HK-2 (cell line): ENCODE results near the gene PNPO.
"Not testable (repeated sequence)": the region's sequence is repeated elsewhere in the genome, so short reads cannot be mapped to it uniquely, and the experiment has no call there.

Experiments used
- DNase-seq: peaks from one replicate; pipeline ENCODE4 v3.0.0-alpha.2; 2018; ENCODE audit not compliant: unreplicated experiment

The PNPO gene

DNA sequence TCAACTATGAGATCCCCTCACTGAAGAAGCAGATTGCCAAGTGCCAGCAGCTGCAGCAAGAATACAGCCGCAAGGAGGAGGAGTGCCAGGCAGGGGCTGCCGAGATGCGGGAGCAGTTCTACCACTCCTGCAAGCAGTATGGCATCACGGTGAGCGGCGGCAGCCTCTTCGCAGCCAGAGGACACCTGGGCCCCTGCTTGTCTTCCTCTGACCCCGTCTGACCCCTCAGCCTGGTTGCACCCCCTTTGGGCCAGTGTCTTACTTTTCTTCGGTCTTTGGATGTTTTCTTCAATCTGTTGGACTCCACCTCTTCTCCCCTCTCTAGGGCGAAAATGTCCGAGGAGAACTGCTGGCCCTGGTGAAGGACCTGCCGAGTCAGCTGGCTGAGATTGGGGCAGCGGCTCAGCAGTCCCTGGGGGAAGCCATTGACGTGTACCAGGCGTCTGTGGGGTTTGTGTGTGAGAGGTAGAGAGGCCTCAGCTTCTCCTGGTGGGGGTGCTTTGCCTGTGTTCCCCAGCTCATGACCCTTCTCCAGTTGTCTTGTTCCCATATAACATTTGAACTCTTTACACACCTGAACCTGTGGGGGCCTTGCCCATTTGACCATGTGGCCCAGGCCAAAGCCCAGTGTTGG, 33.9 kb downstream of the PNPO start:
- DNase-seq, result no peak

DNA sequence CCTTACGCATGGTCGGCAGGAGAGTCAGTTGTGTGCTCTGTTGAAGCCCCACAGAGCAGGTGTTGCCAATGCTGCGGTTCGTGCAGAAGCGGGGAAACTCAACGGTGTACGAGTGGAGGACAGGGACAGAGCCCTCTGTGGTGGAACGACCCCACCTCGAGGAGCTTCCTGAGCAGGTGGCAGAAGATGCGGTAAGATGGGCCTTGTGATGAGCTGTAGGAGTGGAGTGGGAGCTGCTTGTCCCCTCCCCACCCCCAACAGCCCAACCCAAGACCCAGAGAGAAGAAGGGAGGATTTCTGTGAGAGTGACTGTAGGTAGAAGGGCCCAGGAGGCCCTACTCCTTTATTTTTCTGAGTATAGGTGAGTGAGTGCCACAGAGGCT, 34.4 kb downstream of the PNPO start:
- DNase-seq, result no peak

DNA sequence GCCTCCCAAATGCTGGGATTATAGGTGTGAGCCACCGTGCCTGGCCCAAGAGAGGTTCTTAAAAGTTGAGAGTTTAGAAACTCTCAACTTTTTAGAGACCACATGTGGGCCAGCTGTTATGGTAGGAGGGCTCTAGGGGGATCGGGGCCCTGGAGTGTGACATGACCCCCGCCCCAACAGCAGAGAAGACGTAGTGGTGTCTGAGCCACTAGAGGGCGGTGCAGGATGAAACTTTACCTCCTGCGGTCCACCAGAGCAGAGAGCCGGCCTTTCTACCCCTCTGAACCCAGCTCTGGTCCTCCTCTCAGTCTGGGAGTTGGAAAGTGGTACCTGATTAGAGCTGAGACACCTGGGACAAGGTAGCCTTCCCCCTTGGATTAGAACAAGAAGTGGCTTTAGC, 37.0 kb downstream of the PNPO start:
- peak; percentile 50 for DNase-seq

DNA sequence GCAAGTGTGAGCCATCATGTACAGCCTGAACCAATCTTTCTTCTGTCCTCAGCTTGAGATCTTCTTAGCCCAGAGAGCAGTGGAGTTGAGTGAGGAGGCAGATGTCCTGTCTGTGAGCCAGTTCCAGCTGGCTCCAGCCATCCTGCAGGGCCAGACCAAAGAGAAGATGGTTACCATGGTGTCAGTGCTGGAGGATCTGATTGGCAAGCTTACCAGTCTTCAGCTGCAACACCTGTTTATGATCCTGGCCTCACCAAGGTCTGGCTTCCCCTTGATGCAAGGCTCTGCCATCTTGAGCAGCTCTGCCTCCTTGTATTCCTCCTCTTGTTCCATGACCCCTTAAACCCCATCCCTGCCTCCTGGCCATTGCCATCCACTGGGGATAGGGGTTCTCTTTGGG, 39.2 kb downstream of the PNPO start:
- DNase-seq, result no peak

DNA sequence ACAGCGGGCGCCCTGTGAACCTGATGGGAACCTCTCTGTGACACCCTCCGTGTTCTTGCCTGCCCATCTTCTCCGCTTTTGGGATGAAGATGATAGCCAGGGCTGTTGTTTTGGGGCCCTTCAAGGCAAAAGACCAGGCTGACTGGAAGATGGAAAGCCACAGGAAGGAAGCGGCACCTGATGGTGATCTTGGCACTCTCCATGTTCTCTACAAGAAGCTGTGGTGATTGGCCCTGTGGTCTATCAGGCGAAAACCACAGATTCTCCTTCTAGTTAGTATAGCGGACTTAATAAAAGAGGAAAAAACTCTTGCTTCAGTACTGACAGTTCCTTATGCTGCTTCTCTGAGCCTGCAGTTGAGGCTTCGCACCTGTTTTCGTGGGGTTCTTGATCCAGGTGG, 40.1 kb downstream of the PNPO start:
- DNase-seq, result no peak

DNA sequence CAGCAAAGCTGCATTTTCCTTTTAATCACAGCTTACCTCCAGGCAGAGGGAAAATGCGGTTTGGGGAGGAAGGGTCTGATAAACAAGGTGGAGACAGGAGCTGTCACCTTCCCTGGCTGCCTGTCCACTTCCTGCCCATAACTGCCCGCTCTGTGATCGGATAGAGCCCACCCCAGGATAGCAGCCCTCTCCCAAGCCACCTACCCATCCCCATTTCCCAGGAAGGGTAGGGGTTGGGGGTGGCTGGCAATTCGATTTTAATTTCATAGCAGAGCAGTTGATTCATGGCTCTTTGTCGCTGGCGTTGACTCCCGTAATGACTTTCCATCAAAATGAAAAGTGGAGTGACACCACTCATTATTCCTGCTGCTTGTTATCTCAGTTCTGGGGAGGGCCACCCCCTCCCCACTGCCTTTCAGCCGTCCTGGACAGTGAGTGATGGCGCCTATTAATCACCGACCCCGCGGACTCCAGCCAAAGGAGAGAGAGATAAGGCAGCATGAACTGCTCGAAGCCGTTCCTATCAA, 40.8 kb downstream of the PNPO start:
- DNase-seq, result no peak

DNA sequence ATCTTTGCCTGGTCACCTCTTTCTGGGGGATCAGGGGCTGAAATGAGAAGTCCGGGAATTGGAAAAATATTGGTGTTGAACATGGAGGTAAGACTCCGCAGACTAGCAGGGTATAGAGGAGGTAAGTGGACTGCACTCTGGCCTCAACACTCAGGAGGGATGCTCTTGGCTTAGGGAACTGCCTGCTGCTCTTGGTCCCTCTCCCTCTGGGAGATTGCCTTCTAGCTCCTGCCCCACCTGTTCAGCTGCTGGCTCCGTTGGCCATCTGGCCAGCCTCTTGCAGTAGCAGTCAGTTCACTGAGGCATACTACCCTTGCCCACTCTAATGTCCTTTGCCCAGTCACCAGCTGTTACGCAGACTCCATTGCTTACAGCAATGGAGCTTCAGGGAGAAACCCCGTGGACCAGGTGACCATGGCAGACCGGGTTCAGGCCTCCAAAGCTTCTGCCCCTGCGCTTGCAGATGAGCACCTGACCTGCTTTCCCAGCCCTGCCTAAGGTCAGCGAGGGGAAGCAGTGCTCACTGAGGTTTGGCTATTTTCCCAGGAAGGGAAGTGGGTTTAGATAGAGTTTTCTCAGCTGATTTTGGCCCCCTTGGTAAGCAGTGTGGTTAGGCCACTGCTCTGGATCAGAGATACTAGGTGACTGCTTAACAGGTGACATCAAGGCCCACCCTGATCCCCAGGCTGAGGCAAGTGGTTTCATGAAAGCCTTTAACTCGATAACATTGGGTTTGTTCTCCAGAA, 41.4 kb downstream of the PNPO start:
- DNase-seq, result no peak

DNA sequence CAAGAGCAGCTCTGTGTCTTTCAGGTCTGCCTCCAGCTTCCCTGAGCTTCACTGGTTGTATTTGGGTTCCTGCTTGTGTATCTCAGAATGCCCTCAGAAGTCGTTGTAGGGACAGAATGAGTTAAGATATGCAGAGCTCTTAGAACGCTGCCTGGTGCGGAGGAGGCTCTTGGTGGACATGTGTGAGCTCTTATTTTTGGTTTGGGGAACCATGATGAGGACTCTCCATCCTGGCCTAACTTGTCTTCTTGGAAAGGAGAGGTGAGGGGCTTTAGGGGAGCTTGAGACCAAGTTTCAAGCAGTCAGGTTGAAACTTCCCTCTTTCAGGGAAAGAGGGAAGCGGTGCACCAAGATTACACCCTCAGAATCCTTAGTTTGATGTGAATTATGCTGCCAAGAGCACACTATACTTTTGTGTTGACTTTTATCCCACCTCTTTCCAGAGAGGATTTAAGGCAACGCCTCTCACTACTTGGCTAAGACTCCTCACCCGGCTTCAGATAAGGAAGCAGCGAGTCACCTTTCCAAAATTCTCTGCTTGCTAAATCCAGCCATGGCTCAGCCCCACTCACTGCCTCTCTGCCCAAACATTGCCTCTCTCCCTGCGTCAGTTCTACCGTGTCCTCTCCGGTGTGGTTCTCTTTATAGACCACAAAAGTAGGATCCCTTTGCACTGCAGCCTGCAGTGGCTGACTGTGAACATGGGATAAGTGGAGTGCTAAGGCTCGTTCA, 42.3 kb downstream of the PNPO start:
- DNase-seq, result no peak

DNA sequence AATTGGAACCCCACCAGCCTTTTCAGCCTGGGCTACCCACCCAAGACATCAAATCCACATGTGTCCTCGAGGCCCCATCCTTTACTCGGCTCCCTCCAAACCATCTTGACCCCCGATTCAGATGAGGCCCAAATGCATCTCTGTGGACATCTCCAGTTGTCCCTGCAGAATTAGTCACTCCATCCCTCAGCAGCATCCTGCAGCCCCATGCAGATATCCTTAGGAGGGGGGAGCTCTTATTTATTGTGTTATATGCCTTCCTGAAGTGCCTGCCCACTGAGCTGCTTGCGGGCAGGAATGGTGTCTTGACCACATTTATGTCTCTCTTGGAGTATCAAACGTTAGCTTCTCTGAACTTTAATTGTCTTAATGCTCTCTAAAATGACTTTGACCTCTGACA, 45.1 kb downstream of the PNPO start:
- DNase-seq, result no peak

DNA sequence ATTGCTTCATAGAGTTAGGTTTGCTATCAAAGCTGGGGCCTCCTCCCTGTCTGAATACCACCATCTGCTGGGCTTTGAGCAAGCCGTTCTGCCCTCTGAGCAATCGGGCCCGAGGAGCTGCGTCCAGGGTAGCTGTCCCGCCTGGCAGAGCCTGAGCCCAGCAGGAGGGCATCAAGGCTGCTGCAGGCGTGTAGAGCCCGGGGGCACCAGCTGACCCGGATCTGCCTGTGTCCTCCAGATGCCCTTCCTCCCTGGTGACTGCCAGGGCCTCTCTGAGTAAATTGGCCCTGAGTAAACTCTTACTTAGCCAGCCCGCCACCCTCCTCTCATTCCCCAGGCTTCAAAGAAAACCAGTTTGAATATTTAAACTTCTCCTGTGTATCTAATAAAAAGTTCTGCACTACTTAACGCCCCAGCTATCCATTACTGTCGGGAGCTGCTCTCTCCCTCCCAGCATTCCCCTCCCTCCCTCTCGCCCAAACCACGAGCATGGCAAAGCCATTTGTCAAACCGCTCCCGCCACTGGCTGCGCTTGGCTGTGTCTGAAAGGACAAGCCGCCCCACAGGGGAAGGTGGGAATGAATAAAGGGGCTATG, 46.0 kb downstream of the PNPO start:
- DNase-seq, result no peak

DNA sequence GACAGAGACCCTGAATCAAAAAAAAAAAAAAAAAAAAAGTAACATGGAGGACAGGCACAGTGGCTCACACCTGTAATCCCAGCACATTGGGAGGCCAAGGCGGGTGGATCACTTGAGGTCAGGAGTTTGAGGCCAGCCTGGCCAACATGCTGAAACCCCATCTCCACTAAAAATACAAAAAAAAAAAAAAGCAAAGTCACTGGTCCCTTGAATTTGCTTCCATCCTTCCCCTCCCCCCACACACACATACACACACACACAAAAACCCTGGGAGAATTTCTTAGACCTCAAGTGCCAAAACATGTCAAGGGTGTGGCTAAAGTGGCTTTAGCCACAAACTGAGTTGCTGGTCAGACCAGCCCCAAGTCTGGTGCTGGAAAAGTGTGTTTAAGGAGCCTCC, 47.1 kb downstream of the PNPO start:
- not testable (repeated sequence) for DNase-seq

DNA sequence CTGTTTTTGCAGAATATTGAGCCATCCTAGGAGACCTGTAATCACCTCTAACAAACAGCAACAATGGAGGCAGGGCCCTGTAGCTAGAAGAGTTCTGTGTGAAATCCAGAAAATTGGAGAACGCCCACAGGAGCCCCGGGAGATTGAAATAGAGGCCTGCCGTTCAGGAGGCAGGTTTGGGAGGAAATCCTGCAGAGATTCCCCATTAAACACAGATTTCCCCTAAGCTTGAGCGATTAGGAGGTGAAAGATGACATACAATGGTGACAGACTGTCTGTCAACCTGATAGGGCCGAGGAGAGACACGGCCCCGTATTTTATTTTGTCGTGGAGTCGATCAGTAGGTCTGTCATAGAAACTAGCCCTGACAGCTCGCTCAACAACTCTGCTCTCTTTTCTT, 47.8 kb downstream of the PNPO start:
- no peak for DNase-seq

DNA sequence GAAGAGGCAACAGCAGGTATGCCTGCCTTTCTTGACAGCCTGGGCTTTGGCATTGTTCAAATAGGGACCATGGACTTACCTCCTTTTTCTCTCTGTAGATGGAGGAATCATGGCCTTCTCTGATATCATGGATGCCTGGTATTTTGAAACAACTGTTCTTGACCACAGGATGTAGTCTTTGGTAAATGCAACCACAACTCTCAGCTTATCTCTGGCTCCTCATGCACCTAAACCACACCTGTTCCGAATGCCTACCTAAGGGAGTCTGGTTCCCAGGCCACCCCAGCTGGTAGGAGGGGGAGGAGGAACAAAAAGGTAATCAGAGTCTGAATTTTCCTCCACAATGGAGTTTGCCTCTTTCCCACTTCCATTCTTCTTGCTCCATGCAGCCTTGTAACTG, 48.3 kb downstream of the PNPO start:
- DNase-seq, result no peak

DNA sequence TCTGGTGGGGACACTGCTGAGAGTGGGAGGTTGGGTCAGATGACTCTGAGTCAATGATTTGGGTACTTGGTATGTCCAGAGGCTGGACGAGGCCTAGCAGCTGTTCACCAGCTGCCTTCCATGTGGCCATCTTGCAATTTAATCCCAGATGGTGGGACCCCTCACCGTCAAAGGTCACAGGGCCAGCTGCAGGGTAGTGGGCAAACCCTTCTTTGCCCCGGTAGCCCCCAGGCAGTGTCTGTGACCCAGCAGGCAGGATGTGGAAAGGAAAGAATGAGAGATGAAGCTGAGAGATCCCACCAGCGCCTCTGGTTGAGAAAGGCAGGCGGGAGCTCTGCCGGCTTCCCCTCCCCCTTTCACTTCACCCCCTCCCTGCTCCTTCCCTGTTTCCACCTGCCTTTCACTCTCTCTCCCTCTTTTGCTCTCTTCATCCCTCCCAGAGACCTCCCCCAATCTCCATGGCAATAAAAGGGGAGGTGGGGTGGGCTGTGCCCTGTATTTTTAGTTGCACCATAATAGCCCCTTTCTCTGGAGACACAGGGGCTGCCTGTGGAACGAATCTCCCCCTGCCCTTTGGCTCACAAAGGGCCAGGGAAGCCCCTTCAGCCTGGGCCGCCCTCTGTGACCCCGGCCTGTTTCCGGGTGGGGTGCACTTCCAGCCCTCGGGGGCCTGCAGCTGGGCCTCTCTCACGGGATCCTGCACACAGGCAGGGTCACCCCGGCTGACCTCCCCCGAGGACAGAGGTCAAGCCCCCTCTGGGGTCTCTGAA, 49.8 kb downstream of the PNPO start:
- DNase-seq, result no peak

DNA sequence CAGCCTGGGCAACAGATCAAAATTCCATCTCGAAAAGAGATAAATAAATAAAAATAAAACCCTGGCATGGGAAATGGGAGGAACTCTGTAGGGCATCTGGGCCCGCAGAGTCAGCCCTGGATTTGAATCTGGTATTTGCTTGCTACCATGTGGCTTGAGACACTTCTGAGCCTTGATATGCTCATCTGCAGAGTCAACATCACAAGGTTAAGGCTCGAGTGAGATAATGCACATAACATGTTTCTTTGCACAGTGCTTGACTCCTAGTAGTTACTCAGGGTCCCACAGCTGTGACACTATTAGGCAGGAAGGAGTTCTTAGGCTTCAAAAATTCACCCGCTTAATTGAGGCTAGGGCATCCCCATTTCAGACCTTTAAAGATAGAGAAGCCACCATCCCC, 50.8 kb downstream of the PNPO start:
- DNase-seq, result no peak

DNA sequence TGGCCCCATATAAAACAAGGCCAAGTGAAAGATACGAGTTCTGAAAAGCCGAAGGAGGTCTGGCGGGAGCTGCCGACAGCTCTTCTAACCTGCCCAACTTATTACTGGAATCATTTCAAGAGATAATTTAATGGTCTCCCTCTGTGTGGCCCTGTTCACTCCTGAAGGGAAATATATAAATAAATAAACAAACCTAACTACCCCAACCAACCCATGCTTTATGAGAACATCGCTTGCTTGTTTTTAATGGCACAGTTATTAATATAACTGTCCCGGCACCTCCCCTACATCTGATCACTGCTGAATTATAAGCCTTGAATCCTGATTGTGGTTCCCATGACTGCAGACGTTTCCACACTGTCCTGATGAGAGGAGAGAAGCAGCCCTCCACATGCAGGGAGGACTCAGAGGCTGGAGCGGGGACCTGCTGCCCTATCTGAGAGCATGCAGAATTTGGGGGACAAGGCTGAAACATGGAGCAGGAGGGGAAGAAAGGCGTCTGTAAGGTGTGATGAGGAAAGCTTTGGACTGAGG, 51.7 kb downstream of the PNPO start:
- no peak for DNase-seq

DNA sequence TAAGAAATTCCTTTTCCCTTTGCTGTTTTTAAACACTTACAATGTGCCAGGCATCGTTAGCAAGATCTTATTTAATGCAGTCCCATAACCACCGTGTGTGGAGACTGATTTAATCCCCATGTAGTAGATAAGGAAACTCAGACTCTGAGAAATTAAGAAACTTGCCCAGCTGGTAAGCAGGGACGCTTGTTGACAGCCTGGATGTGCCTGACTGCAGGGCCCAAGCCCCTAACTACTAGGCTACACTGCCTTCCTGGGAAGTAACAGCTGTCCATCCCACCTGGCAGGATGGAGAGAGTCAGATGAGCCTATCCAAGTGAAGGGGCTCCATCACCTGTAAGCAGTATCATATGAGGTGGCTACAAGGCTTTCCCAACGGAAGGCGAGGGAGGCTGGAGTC, 52.6 kb downstream of the PNPO start:
- DNase-seq, result no peak

DNA sequence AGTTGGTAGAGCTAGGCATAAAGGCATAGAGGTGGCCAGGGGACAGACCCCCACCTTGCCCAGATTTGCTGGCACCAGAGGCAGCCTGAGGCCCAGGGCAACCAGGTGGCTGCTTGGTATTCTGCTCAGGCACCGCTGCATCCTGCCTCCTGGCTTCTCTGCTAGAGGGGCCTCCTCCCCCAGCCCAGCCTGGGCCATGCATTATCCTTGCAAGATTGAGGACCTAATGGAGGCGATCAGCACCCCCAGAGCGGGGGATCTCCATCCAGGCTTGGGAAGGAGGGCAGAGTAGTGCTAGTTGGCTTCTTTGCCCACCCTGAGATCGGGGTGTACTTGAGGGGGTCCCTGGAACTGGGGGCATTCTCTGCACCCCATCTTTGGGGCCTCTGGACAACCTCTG, 53.4 kb downstream of the PNPO start:
- DNase-seq, result no peak

DNA sequence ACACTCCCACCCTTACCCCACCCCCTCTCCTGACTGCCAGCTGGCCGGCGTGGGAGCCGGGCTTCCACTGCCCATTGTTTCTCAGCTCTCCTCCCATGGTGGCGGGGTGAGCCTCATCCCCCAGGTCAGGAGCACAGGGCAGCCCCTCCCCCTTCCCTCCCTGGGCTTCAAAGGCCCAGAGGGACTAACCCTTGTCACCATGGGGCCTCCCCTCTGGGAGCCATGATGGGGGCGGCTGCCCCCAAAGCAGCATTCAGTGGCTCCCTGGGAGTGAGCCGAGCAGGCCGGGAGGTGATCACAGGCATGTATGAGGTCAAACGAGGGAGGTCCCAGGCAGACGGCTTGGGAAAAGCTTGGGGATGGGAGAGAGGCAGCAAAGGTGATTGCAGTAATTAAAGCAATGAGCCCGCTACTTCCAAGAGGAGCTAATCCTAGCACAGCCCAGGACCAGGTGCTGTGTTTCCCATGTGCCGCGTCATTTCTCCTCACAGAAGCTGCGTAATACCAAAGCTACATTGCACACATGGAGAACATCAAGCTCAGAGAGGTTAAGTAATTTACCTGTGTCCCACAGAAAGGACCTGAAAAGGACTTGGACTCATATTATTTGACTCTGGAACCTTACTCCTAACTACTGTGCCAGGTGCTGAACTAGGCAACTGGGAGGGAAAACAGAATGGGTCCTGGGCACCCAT, 54.0 kb downstream of the PNPO start:
- no peak for DNase-seq

DNA sequence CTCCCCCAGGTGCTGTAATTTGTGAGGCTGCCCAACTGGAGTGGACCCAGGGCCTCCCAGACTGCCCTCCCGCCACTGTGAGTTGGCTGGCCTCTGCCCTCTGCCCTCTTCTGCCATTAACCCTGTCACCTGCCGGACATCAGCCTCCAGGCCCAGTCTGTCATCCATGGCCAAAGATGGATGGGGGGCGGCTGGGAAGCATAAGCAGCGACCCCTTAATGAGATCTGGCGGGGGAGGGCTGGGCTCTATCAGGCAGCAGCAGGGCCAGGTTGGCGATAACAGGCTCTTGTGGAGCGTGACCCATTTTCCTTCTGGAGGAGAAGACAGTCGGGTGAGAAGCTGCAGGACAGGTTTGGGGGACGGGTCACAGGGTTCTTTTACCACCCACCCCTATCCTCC, 54.8 kb downstream of the PNPO start:
- no peak for DNase-seq

DNA sequence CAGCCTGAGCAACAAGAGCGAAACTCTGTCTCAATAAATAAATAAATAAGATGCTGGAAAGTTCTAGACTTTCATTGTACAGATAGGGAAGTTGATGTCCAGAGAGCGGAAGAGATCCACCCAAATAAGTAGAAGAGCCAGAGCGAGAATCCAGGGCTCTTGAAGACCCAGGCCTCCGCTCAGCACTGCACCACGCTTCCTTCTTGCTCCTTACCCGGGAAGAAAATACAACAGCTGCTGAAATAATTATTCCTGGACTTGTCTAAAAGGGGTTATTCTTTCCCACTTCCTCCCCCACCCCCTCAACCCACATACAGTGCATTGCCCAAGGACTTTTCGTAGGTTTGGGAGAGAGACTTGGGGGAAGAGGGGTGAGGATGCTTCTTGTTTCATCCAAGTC, 56.2 kb downstream of the PNPO start:
- DNase-seq, result no peak
